ENCODE measurements around the gene API5. TPM values are rescaled to one million over a fixed set of nuclear protein-coding genes. Genes with fewer than 3 reads are reported as not detected.

The API5 gene
- polyA plus RNA-seq, 1 of the 3 experiments (the other 2 are of a cell fraction) = 80.9 TPM

GRCh38 chr11:43311791-43312607 lies at the start of gene API5 (continued):
- TF ChIP-seq REST (IDR thresholded peaks at IDR 0.05; ENCODE audit: low read depth, low read length) (no peak), SMC3 (IDR thresholded peaks at IDR 0.05; ENCODE audit: low read depth, low read length) (no peak), RCOR1 (IDR thresholded peaks at IDR 0.05; ENCODE audit: low read length) (peak; percentile 29; the same call in 1 of the 2 replicates), EZH2phosphoT487 (IDR thresholded peaks at IDR 0.05; ENCODE audit: borderline replicate concordance, low read depth) (no peak), SIN3A (IDR thresholded peaks at IDR 0.05; ENCODE audit: borderline replicate concordance, low read depth, low read length) (peak; percentile 80; the same call in 1 of the 2 replicates), IRF3 (IDR thresholded peaks at IDR 0.05; ENCODE audit: low read depth, low read length) (no peak), USF2 (IDR thresholded peaks at IDR 0.05; ENCODE audit: borderline replicate concordance, low read depth, low read length) (no peak), MEF2A (IDR thresholded peaks at IDR 0.05; ENCODE audit: borderline replicate concordance, low read depth) (no peak; the same call in 1 of the 2 replicates)

- no peaks in the 10 kb centered on the region for H3K9me2 ChIP-seq
- no peaks in the 10 kb centered on the region for H3K9me3 ChIP-seq
- no peak for DNase-seq
- peak overlapping the region in 1 of 2 experiments; percentile 9; a peak in 1 of 4 replicates for H3K27ac ChIP-seq (ENCODE audit: low read depth in 2 of 2, low read length in 1 of 2)
- H4K20me1 ChIP-seq (ENCODE audit: insufficient read depth) = no peaks in the 10 kb centered on the region
- no peaks in the 10 kb centered on the region for H3K36me3 ChIP-seq (replicated peaks in 1 of 2; ENCODE audit: control insufficient read depth in 1 of 2, insufficient read depth in 2 of 2, low read length in 1 of 2)
- WGBS (ENCODE audit: low lambda C conversion rate) = 41% methylated on average over 10 of the region's 10 CpGs
- H3K79me2 ChIP-seq (ENCODE audit: insufficient read depth) = no peaks in the 10 kb centered on the region
- H3K4me2 ChIP-seq = no peak overlapping the region
- no peak overlapping the region for H3K4me3 ChIP-seq (ENCODE audit: low read depth in 2 of 2, low read length in 1 of 2)
- CTCF ChIA-PET = interaction anchor here (2.0 to 5.3 kb wide), 3 partner anchors 11 to 44 kb away, joined by 6 to 28 read pairs (median 8); partner anchors contain the start of gene API5
- no peaks in the 10 kb centered on the region for H3K27me3 ChIP-seq (ENCODE audit: insufficient read depth)
- H3K9ac ChIP-seq = no peak overlapping the region
- H2AFZ ChIP-seq (ENCODE audit: low read depth) = no peak overlapping the region
- POLR2A ChIA-PET = no interaction called here
- H3K4me1 ChIP-seq (ENCODE audit: control insufficient read depth in 1 of 2, insufficient read depth in 2 of 2, low read depth in 1 of 2, low read length in 1 of 2) = peaks cover 0 to 21% of the 10 kb centered on the region in 2 experiments; a peak in 2 of 4 replicates
- no peaks in the 10 kb centered on the region for H3F3A ChIP-seq (replicated peaks; ENCODE audit: insufficient read depth)
- TF ChIP-seq TAF1 (IDR thresholded peaks at IDR 0.05; ENCODE audit: borderline replicate concordance, low read depth, low read length) (no peak), ELF1 (IDR thresholded peaks at IDR 0.05) (no peak), GABPA (IDR thresholded peaks at IDR 0.05; ENCODE audit: low read depth) (no peak), TCF12 (IDR thresholded peaks at IDR 0.05) (no peak), CTCF (IDR thresholded peaks at IDR 0.05) (no peak), MXI1 (IDR thresholded peaks at IDR 0.05; ENCODE audit: low read depth, low read length) (no peak), USF2 (IDR thresholded peaks at IDR 0.05; ENCODE audit: borderline replicate concordance, low read depth, low read length) (no peak)
- TF ChIP-seq, protein P1, sequence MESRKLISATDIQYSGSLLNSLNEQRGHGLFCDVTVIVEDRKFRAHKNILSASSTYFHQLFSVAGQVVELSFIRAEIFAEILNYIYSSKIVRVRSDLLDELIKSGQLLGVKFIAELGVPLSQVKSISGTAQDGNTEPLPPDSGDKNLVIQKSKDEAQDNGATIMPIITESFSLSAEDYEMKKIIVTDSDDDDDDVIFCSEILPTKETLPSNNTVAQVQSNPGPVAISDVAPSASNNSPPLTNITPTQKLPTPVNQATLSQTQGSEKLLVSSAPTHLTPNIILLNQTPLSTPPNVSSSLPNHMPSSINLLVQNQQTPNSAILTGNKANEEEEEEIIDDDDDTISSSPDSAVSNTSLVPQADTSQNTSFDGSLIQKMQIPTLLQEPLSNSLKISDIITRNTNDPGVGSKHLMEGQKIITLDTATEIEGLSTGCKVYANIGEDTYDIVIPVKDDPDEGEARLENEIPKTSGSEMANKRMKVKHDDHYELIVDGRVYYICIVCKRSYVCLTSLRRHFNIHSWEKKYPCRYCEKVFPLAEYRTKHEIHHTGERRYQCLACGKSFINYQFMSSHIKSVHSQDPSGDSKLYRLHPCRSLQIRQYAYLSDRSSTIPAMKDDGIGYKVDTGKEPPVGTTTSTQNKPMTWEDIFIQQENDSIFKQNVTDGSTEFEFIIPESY (IDR thresholded peaks at IDR 0.05; ENCODE audit: borderline replicate concordance, low read depth) = no peak
These were observed 43.8 kb upstream of the API5 start for GRCh38 chr11:43267856-43268580.
